MM.1S (cell line): Measurements from ENCODE around the gene GDNF.

Experiments used
- DNase-seq: peaks from one replicate; pipeline ENCODE4 v3.0.0-alpha.2; 2015
- H2AFZ ChIP-seq: fragments of 300-600 bp; sonication (generic); 2 replicates; pipeline ENCODE4 v1.6.0; 2016; ENCODE audit warnings: antibody characterized with exemption, low read length
- H3F3A ChIP-seq: fragments of 300-600 bp; sonication (generic); 2 replicates; pipeline ENCODE4 v1.6.1; 2016; ENCODE audit warnings: mild to moderate bottlenecking, antibody characterized with exemption, low read length, moderate library complexity, mixed read lengths; ENCODE audit not compliant: insufficient read depth
- H3K27ac ChIP-seq: fragments of 300-600 bp; sonication (generic); 2 replicates; pipeline ENCODE4 v1.5.1; 2016; ENCODE audit warnings: mild to moderate bottlenecking, low read length
- H3K27me3 ChIP-seq: fragments of 300-600 bp; sonication (generic); replicated peaks from 2 replicates; pipeline ENCODE4 v1.6.0; 2016; ENCODE audit warnings: low read length; ENCODE audit not compliant: insufficient read depth
- H3K36me3 ChIP-seq: fragments of 300-600 bp; sonication (generic); replicated peaks from 2 replicates; pipeline ENCODE4 v1.6.1; 2016; ENCODE audit warnings: mild to moderate bottlenecking, low read length, mixed read lengths; ENCODE audit not compliant: insufficient read depth
- H3K4me1 ChIP-seq: fragments of 300-600 bp; sonication (generic); 2 replicates; pipeline ENCODE4 v1.6.1; 2016; ENCODE audit warnings: low read length, mixed read lengths
- H3K4me2 ChIP-seq: fragments of 300-600 bp; sonication (generic); 2 replicates; pipeline ENCODE4 v1.6.0; 2016; ENCODE audit warnings: low read depth, low read length
- H3K4me3 ChIP-seq: fragments of 300-600 bp; sonication (generic); 2 replicates; pipeline ENCODE4 v1.5.1; 2016; ENCODE audit warnings: low read length, mixed read lengths
- H3K79me2 ChIP-seq: fragments of 300-600 bp; sonication (generic); 2 replicates; pipeline ENCODE4 v1.6.1; 2016; ENCODE audit warnings: mixed run types, low read length, mixed read lengths
- H3K9ac ChIP-seq: fragments of 300-600 bp; sonication (generic); 2 replicates; pipeline ENCODE4 v1.6.1; 2016; ENCODE audit warnings: low read length, mixed read lengths
- H3K9me2 ChIP-seq: fragments of 300-600 bp; sonication (generic); replicated peaks from 2 replicates; pipeline ENCODE4 v1.6.1; 2016; ENCODE audit warnings: mild to moderate bottlenecking, low read length, mixed read lengths; ENCODE audit not compliant: insufficient read depth
- H3K9me3 ChIP-seq: fragments of 300-600 bp; sonication (generic); replicated peaks from 2 replicates; pipeline ENCODE4 v1.6.1; 2016; ENCODE audit warnings: mild to moderate bottlenecking, low read length, mixed read lengths; ENCODE audit not compliant: insufficient read depth
- H4K20me1 ChIP-seq: fragments of 300-600 bp; sonication (generic); 2 replicates; pipeline ENCODE4 v1.6.1; 2016; ENCODE audit warnings: mild to moderate bottlenecking, low read length, moderate library complexity, mixed read lengths; ENCODE audit not compliant: insufficient read depth
- CTCF ChIP-seq: fragments of 300-600 bp; sonication (generic); IDR thresholded peaks from 2 replicates; pipeline ENCODE4 v1.5.1; 2016; ENCODE audit warnings: antibody characterized with exemption, low read length, mixed read lengths
- EZH2 ChIP-seq: fragments of 300-600 bp; sonication (generic); optimal IDR thresholded peaks from 2 replicates; pipeline ENCODE3; 2017; ENCODE audit warnings: low read depth, mild to moderate bottlenecking, antibody characterized with exemption, low read length, mixed read lengths
- EZH2phosphoT487 ChIP-seq: fragments of 300-600 bp; sonication (generic); IDR thresholded peaks from 2 replicates; pipeline ENCODE4 v1.6.1; 2018; ENCODE audit warnings: antibody characterized with exemption, low read length

GDNF gene

GRCh38 chr5:37825334-37825915 is 14.4 kb downstream of the GDNF start:
- TF ChIP-seq EZH2phosphoT487 (no peak), CTCF (no peak), EZH2 (no peak)
- H3K9ac ChIP-seq, result no peak overlapping the region
- H3K36me3 ChIP-seq, result no peaks in the 10 kb centered on the region
- no peaks in the 10 kb centered on the region for H4K20me1 ChIP-seq
- no peak for DNase-seq
- H3F3A ChIP-seq, result no peaks in the 10 kb centered on the region
- H3K4me1 ChIP-seq, result no peaks in the 10 kb centered on the region
- H3K27ac ChIP-seq, result no peak overlapping the region
- peaks cover 4% of the 10 kb centered on the region; the same call in 1 of the 2 replicates for H3K79me2 ChIP-seq
- no peaks in the 10 kb centered on the region for H3K27me3 ChIP-seq
- H2AFZ ChIP-seq, result no peak overlapping the region
- no peak overlapping the region for H3K4me2 ChIP-seq
- no peak overlapping the region for H3K4me3 ChIP-seq
- no peaks in the 10 kb centered on the region for H3K9me3 ChIP-seq
- H3K9me2 ChIP-seq, result no peaks in the 10 kb centered on the region

GRCh38 chr5:37823433-37824152 is 16.2 kb downstream of the GDNF start:
- DNase-seq, result no peak
- no peak overlapping the region for H2AFZ ChIP-seq
- 0 out of 2 replicates have a peak, but pooled peaks cover 2% of the 10 kb centered on the region for H3K79me2 ChIP-seq
- H3K9me2 ChIP-seq, result no peaks in the 10 kb centered on the region
- no peak overlapping the region for H3K27ac ChIP-seq
- no peaks in the 10 kb centered on the region for H3K4me1 ChIP-seq
- H3K27me3 ChIP-seq, result no peaks in the 10 kb centered on the region
- no peaks in the 10 kb centered on the region for H3F3A ChIP-seq
- H3K4me3 ChIP-seq, result no peak overlapping the region
- TF ChIP-seq EZH2 (no peak), CTCF (no peak), EZH2phosphoT487 (no peak)
- no peaks in the 10 kb centered on the region for H3K9me3 ChIP-seq
- no peak overlapping the region for H3K4me2 ChIP-seq
- H4K20me1 ChIP-seq, result no peaks in the 10 kb centered on the region
- H3K9ac ChIP-seq, result no peak overlapping the region
- H3K36me3 ChIP-seq, result no peaks in the 10 kb centered on the region

- Histone ChIP-seq H3K36me3 (peaks cover 18% of the 10 kb centered on the region), H3K4me2 (no peak overlapping the region), H3K4me1 (peaks cover 6% of the 10 kb centered on the region), H2AFZ (no peak overlapping the region), H3K9me2 (no peaks in the 10 kb centered on the region), H3K9ac (no peak overlapping the region), H3K27me3 (no peaks in the 10 kb centered on the region), H3K9me3 (no peaks in the 10 kb centered on the region), H4K20me1 (no peaks in the 10 kb centered on the region), H3F3A (0 out of 2 replicates have a peak, but pooled peaks cover 1% of the 10 kb centered on the region), H3K79me2 (no peaks in the 10 kb centered on the region), H3K27ac (no peak overlapping the region), H3K4me3 (no peak overlapping the region)
- no peak for TF ChIP-seq EZH2
- no peak for TF ChIP-seq CTCF
- TF ChIP-seq EZH2phosphoT487, result no peak
- DNase-seq, result no peak
These were observed 23.0 kb downstream of the GDNF start for GRCh38 chr5:37816883-37817282.
